GM19468 (cell line): Measurements from ENCODE around the gene AKR7A2.

Source experiments
- ATAC-seq: cut with Tn5 transposase; IDR thresholded peaks from one replicate; pipeline ENCODE4 v1.9.1; 2021; ENCODE audit warnings: mild to moderate bottlenecking, moderate library complexity, moderate number of reproducible peaks; ENCODE audit not compliant: unreplicated experiment; ENCODE audit errors: extremely low read depth

Gene AKR7A2

GRCh38 chr1:19327301-19327700, 15.4 kb upstream of the AKR7A2 start:
- ATAC-seq = no peak

GRCh38 chr1:19326748-19327065, 14.8 kb upstream of the AKR7A2 start:
- ATAC-seq = no peak

GRCh38 chr1:19325958-19326747, 14.2 kb upstream of the AKR7A2 start:
- ATAC-seq = no peak

- ATAC-seq = no peak
These were observed 13.5 kb upstream of the AKR7A2 start for GRCh38 chr1:19325368-19325957.

- ATAC-seq = no peak
These were observed 12.7 kb upstream of the AKR7A2 start for GRCh38 chr1:19324665-19324990.

GRCh38 chr1:19323987-19324664, 12.2 kb upstream of the AKR7A2 start:
- no peak for ATAC-seq

- no peak for ATAC-seq
These were observed 10.5 kb upstream of the AKR7A2 start for GRCh38 chr1:19322481-19322880.

GRCh38 chr1:19321071-19321470, 9.1 kb upstream of the AKR7A2 start:
- no peak for ATAC-seq

GRCh38 chr1:19319196-19319595, 7.3 kb upstream of the AKR7A2 start:
- ATAC-seq = no peak

- no peak for ATAC-seq
These were observed 5.4 kb upstream of the AKR7A2 start for GRCh38 chr1:19317126-19317910.

- no peak for ATAC-seq
These were observed 3.6 kb upstream of the AKR7A2 start for GRCh38 chr1:19315378-19316198.

GRCh38 chr1:19313961-19314882, 2.3 kb upstream of the AKR7A2 start:
- ATAC-seq = no peak

GRCh38 chr1:19313636-19313959, 1.7 kb upstream of the AKR7A2 start:
- no peak for ATAC-seq

GRCh38 chr1:19312782-19313635, 1.1 kb upstream of the AKR7A2 start:
- no peak for ATAC-seq

GRCh38 chr1:19311503-19311930, 427 bp downstream of the AKR7A2 start:
- no peak for ATAC-seq

- no peak for ATAC-seq
These were observed 1.0 kb downstream of the AKR7A2 start for GRCh38 chr1:19310720-19311502.

- no peak for ATAC-seq
These were observed 1.9 kb downstream of the AKR7A2 start for GRCh38 chr1:19310061-19310460.
